HCT116 (cell line): ENCODE results near the gene DYNC2I2.

Experiments
- EZH2 ChIP-seq: fragments of 200-600 bp; sonication (generic); IDR thresholded peaks from 2 replicates; pipeline ENCODE4 v1.6.1; 2017; ENCODE audit warnings: antibody characterized with exemption, mixed run types
- JUND ChIP-seq: IDR thresholded peaks from 2 replicates; pipeline ENCODE4 v1.6.1; 2012
- POLR2A ChIP-seq: IDR thresholded peaks from 2 replicates; pipeline ENCODE4 v1.7.0; 2011; ENCODE audit warnings: borderline replicate concordance; ENCODE audit not compliant: insufficient read depth, insufficient read length; ENCODE audit errors: extremely low read depth
- REST ChIP-seq: IDR thresholded peaks from 2 replicates; pipeline ENCODE4 v1.6.1; 2012; ENCODE audit warnings: low read depth
- YY1 ChIP-seq: IDR thresholded peaks from 2 replicates; pipeline ENCODE4 v1.6.1; 2011; ENCODE audit warnings: low read length, low read depth, moderate library complexity, mild to moderate bottlenecking; ENCODE audit not compliant: insufficient replicate concordance; ENCODE audit errors: extremely low read depth
- ZNF274 ChIP-seq: fragments of 200-500 bp; sonication (Bioruptor generic); IDR thresholded peaks from 2 replicates; pipeline ENCODE4 v1.6.1; 2014; ENCODE audit warnings: mild to moderate bottlenecking, low read depth, low read length, inconsistent platforms
- TF ChIP-seq, protein P1 (sequence below), 3 experiments: fragments of 200-600 bp in 1 of 3; sonication (generic) in 1 of 3; IDR thresholded peaks in 2 of 3; conservative IDR thresholded peaks in 1 of 3; 2 replicates each; pipeline ENCODE4 v1.5.1; 2012 to 2017; ENCODE audit warnings: low read depth in 2 of 3, low read length in 2 of 3, antibody characterized with exemption in 1 of 3, borderline replicate concordance in 1 of 3, control low read depth in 1 of 3, mild to moderate bottlenecking in 1 of 3, mixed read lengths in 1 of 3, mixed run types in 1 of 3, moderate library complexity in 1 of 3; ENCODE audit not compliant: insufficient read depth in 1 of 3
- TF ChIP-seq, protein P2 (sequence below): IDR thresholded peaks from 2 replicates; pipeline ENCODE4 v1.6.1; 2012

- TF ChIP-seq, protein P1, sequence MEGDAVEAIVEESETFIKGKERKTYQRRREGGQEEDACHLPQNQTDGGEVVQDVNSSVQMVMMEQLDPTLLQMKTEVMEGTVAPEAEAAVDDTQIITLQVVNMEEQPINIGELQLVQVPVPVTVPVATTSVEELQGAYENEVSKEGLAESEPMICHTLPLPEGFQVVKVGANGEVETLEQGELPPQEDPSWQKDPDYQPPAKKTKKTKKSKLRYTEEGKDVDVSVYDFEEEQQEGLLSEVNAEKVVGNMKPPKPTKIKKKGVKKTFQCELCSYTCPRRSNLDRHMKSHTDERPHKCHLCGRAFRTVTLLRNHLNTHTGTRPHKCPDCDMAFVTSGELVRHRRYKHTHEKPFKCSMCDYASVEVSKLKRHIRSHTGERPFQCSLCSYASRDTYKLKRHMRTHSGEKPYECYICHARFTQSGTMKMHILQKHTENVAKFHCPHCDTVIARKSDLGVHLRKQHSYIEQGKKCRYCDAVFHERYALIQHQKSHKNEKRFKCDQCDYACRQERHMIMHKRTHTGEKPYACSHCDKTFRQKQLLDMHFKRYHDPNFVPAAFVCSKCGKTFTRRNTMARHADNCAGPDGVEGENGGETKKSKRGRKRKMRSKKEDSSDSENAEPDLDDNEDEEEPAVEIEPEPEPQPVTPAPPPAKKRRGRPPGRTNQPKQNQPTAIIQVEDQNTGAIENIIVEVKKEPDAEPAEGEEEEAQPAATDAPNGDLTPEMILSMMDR (IDR thresholded peaks at IDR 0.05 in 2 of 3, conservative IDR thresholded peaks at IDR 0.05 in 1 of 3; ENCODE audit: borderline replicate concordance in 1 of 3, insufficient read depth in 1 of 3, low read depth in 2 of 3, low read length in 2 of 3), result no peak
- TF ChIP-seq YY1, result no peak
- no peak for TF ChIP-seq ZNF274
- no peak for TF ChIP-seq JUND
- TF ChIP-seq POLR2A, result no peak
- TF ChIP-seq EZH2, result no peak
- TF ChIP-seq, protein P2, sequence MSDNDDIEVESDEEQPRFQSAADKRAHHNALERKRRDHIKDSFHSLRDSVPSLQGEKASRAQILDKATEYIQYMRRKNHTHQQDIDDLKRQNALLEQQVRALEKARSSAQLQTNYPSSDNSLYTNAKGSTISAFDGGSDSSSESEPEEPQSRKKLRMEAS, result no peak
- TF ChIP-seq REST, result no peak
These were observed 1.1 kb upstream of the DYNC2I2 start for GRCh38 chr9:128657796-128658195.
